NCI-H1436 (cell line): ENCODE measurements around the gene GPR107.

Source experiments
- DNase-seq: peaks from one replicate; lab custom pipeline; 2025; lab: John Stamatoyannopoulos, UW

The GPR107 gene

DNA sequence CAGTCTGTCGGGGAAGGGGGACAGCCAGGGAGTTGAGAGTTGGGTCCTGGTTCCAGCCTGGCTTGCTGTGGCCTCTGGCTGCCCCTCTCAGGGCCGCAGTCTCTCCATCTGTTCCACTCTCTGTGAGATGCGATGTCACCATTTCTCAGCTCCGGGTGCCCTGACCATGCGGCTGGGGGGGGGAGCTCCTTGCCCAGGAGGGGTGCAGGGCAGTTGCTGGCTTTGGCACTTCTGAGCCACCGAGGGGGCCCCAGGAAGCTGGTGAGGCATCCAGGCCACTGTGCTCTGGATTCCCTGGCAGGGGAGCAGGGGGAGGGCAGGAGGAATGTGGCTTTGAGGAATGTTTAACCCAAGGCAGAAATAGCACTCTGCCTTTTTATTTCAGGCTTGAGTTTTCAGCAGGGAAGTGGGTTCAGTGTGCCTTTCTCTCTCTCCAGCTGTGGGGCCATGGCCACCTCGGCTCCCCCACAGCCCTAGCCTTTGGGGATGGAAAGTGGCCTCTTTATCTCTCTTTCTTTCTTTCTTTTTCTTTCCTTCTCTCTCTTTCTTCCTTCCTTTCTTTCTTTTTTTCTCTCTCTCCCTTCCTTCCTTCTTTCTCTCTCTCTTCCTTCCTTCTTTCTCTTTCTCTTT, 129.5 kb downstream of the GPR107 start:
- no peak for DNase-seq

DNA sequence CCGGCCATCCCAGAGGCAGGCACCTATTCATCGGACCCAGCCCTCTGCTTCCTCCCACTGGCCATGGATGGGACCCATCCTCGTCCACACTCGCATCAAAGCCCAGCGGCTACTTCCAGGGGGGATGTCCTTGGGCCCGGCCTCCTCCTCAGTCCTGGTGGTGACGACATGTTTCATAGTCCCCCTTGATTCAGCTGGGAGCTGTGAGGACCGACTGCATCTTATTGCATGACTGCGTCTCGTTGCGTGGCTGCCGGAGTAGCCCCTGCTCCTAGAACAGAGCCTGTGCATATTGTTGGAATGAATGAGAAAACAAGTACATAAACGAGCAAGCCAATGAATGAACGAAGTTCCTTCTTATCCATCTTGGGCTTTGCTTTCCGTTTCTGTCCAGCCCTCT, 131.3 kb downstream of the GPR107 start:
- DNase-seq = no peak

DNA sequence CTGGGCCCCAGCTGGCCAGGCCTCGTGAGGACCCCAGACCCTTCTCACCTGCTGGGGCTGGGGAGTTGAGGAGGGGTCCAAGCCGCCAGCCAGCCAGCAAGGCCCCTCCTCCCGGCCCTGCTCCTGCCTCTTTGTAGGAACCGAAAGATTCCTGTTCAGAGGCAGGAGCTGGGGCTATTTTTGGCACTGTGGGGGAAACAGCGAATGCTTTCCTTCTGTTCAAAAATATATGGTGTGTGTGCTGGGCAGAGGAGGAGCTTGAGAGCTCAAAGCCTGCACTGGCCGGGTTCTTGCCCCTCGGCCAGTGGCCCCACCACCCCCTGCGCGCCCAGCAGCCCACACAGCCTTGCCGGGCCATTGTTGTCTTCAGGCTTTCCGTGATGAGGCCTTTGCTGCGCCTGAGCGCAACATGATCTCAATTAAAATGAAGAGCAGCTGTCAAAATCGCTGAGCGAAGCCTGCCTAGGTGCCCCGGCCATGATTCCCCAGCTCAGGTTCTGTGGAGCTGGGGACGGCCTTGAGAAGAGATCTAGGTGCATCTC, 131.9 kb downstream of the GPR107 start:
- no peak for DNase-seq

DNA sequence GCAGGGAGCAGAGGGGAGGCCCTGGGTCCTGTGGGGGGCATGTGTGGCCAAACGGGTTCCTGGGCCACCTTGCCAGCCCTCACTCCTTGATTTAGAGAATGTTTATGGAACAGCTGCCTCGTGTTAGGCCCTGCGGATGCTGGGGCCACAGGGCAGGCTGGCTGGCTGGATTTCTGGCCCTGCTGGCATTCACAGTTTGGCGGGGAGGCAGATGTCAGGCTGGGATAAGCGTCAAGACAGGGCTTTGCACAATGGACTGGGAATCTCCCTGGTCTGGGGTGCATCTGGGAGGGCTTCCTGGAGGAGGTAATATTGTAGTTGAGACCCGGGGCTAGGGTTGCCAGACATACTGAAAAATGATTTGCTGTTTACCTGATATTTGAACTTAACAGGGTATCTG, 132.3 kb downstream of the GPR107 start:
- no peak for DNase-seq

DNA sequence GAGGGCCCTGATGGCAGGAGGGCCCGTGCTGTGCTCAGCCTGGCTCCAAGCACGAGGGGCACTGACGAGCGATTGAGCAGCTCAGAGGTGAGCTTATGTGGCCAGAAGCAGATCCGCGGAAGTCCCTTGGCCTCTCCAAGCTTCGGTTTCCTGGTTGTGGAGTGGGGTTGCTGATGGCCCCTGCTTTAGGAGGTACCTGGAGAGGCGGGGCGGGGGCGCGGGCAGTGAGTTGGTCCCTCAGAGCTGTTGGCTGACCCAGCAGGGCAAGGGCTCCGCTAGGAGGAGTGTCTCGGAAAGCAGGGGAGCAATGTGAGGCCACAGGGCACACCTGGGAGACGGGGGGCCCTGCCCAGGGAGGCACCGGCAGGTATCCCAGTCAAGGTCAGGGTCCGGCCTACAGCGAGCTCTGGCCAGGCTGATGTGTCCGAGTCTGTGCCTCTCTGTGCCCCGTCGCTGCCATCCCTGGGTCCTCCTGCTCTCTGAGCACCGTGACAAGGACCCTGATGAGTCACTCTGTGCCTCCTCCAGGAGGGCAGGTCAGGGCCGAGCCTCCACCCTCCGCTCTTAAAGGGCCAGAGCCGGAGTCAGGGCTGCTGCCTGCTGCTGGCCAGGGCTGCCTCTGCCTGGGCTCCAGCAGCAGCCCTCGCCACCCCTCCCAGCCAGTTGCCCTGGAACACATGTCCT, 133.3 kb downstream of the GPR107 start:
- no peak for DNase-seq

DNA sequence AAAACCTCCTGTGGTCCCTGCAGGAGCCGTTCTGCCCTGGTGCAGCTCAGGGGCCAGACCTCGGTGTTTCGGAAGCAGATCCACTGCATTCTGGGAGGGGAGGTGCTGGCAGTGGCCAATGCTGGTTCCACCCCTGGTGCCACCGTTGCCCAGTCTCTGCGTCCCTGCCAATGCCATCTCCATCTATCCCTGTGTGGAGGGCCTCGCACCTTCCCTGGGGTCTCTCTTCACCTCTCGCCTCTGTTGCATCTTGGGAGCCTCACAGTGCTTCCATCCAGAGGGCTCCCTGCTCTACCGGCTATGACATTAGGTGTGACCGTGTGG, 133.8 kb downstream of the GPR107 start:
- no peak for DNase-seq

DNA sequence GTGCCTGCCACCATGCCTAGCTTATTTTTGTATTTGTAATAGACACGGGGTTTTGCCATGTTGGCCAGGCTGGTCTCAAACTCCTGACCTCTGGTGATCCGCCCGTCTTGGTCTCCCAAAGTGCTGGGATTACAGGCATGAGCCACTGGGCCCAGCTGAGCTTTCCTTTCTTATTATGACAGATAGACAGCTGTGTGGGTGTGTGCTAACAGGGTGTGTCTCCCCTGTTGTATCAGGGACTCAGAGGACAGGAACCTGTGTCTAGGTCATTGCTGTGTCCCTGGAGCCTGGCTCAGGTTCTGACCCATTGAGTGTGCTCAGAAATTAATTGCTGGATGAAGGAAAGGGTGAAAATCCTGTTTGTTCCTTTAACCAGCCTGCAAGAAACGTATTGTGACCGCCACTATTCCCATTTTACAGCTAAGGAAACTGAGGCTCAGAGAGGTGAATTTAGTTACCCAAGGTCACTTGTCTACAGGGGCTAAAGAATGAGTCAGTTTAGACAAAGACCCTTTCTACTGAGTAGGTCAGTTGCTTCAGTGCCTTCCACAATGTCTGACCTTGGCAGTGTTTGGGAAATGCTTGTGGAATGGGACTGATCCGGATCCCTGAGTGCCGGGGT, 135.3 kb downstream of the GPR107 start:
- no peak for DNase-seq
